CD14-positive monocyte (primary cell): ENCODE measurements around the gene PYGL. TPM values are rescaled to one million over a fixed set of nuclear protein-coding genes. Genes with fewer than 3 reads are reported as not detected.

Experiments used
- DNase-seq, 3 donors: peaks; one replicate each; pipeline ENCODE4 v3.0.0-alpha.2; 2011 to 2022
- H2AFZ ChIP-seq: 2 replicates; pipeline ENCODE4 v1.6.0; 2012; ENCODE audit warnings: mild to moderate bottlenecking, low read depth, low read length, inconsistent platforms; ENCODE audit not compliant: insufficient read depth, poor library complexity, severe bottlenecking
- H3K27ac ChIP-seq, 2 donors: 1 replicate in 1 of 2; 2 replicates in 1 of 2; pipeline ENCODE4 v1.5.1; 2012 to 2013; ENCODE audit warnings: low read length in 2 of 2, control low read depth in 1 of 2, inconsistent platforms in 1 of 2, low read depth in 1 of 2, mild to moderate bottlenecking in 1 of 2
- H3K27me3 ChIP-seq, 2 donors: one replicate each; pipeline versions ENCODE4 v1.6.0 to v1.6.1; 2011 to 2013; ENCODE audit warnings: low read length in 2 of 2; ENCODE audit not compliant: control insufficient read depth in 2 of 2, insufficient read depth in 2 of 2
- H3K36me3 ChIP-seq, 2 donors: replicated peaks in 1 of 2; 1 replicate in 1 of 2; 2 replicates in 1 of 2; pipeline versions ENCODE4 v1.5.1 to v1.6.1; 2012 to 2013; ENCODE audit warnings: low read length in 2 of 2, control low read depth in 1 of 2, inconsistent platforms in 1 of 2, mild to moderate bottlenecking in 1 of 2; ENCODE audit not compliant: insufficient read depth in 2 of 2, control insufficient read depth in 1 of 2
- H3K4me1 ChIP-seq, 2 donors: 1 replicate in 1 of 2; 2 replicates in 1 of 2; pipeline versions ENCODE4 v1.5.1 to v1.6.1; 2012 to 2013; ENCODE audit warnings: low read length in 2 of 2, control low read depth in 1 of 2, inconsistent platforms in 1 of 2, mild to moderate bottlenecking in 1 of 2, moderate library complexity in 1 of 2; ENCODE audit not compliant: insufficient read depth in 2 of 2, control insufficient read depth in 1 of 2
- H3K4me2 ChIP-seq: replicated peaks from 2 replicates; pipeline ENCODE3; 2012; ENCODE audit warnings: low read length, moderate library complexity, mild to moderate bottlenecking; ENCODE audit not compliant: poor library complexity, severe bottlenecking; ENCODE audit errors: extremely low read depth
- H3K4me3 ChIP-seq, 3 experiments: fragments of 200-600 bp in 1 of 3; sonication (generic) in 1 of 3; replicated peaks in 1 of 3; 1 replicate in 2 of 3; 2 replicates in 1 of 3; pipeline ENCODE4 v1.5.1; 2011 to 2013; ENCODE audit warnings: low read length in 3 of 3, mild to moderate bottlenecking in 3 of 3, control low read depth in 2 of 3, low read depth in 2 of 3, inconsistent platforms in 1 of 3, moderate library complexity in 1 of 3
- H3K79me2 ChIP-seq: 2 replicates; pipeline ENCODE4 v1.6.0; 2012; ENCODE audit warnings: mild to moderate bottlenecking, control low read depth, inconsistent platforms, low read length, moderate library complexity; ENCODE audit not compliant: insufficient read depth
- H3K9ac ChIP-seq: 2 replicates; pipeline ENCODE4 v1.6.0; 2017; ENCODE audit warnings: low read length, mild to moderate bottlenecking; ENCODE audit not compliant: insufficient read depth, poor library complexity, severe bottlenecking
- H3K9me3 ChIP-seq, 2 donors: replicated peaks in 1 of 2; 1 replicate in 1 of 2; 2 replicates in 1 of 2; pipeline versions ENCODE4 v1.5.1 to v1.6.1; 2012 to 2013; ENCODE audit warnings: low read length in 2 of 2, control low read depth in 1 of 2; ENCODE audit not compliant: control insufficient read depth in 1 of 2, insufficient read depth in 1 of 2
- H4K20me1 ChIP-seq: 2 replicates; pipeline ENCODE4 v1.6.0; 2012; ENCODE audit warnings: mild to moderate bottlenecking, low read length, control low read depth, moderate library complexity; ENCODE audit not compliant: insufficient read depth
- H3K27ac Mint-ChIP-seq, 7 donors: one replicate each; pipeline ENCODE4 v1.8.0; 2020; ENCODE audit warnings: mild to moderate bottlenecking in 7 of 7, mixed read lengths in 7 of 7, moderate library complexity in 6 of 7, inconsistent platforms in 2 of 7
- H3K27me3 Mint-ChIP-seq, 3 donors: one replicate each; pipeline ENCODE4 v1.8.0; 2021 to 2022; ENCODE audit warnings: low read depth in 3 of 3, mild to moderate bottlenecking in 3 of 3, mixed read lengths in 3 of 3, moderate library complexity in 3 of 3, inconsistent platforms in 1 of 3
- H3K36me3 Mint-ChIP-seq, 2 donors: one replicate each; pipeline ENCODE4 v1.8.0; 2020; ENCODE audit warnings: mixed read lengths in 2 of 2, inconsistent platforms in 1 of 2, mild to moderate bottlenecking in 1 of 2
- H3K4me1 Mint-ChIP-seq: one replicate; pipeline ENCODE4 v1.8.0; 2020; ENCODE audit warnings: mild to moderate bottlenecking, mixed read lengths
- H3K4me3 Mint-ChIP-seq, 2 donors: one replicate each; pipeline ENCODE4 v1.8.0; 2020; ENCODE audit warnings: mild to moderate bottlenecking in 2 of 2, mixed read lengths in 2 of 2, moderate library complexity in 1 of 2
- H3K9me3 Mint-ChIP-seq, 7 donors: one replicate each; pipeline ENCODE4 v1.8.0; 2020 to 2022; ENCODE audit warnings: mixed read lengths in 7 of 7, mild to moderate bottlenecking in 6 of 7, moderate library complexity in 6 of 7, inconsistent platforms in 2 of 7
- WGBS: methylation state at CpG from one replicate; pipeline ENCODE4 v1.1.5; 2013; ENCODE audit warnings: missing lambda C conversion rate; ENCODE audit not compliant: insufficient coverage; 5-methylcytosine and 5-hydroxymethylcytosine counted together
- intact Hi-C, 2 donors: fragments of 100-400 bp; cut with micrococcal nuclease; formaldehyde crosslinking; loops; one replicate each; pipeline versions ENCODE4 v1.15.0 to v1.15.1; 2023
- polyA minus RNA-seq: library from RNA; depleted of rRNA, polyadenylated mRNA; stranded (reverse); fragments of >200 nt; gene quantifications from 2 replicates; pipeline ENCODE4 v1.2.3, GENCODE V29; 2012
- polyA plus RNA-seq, 3 donors: library from polyadenylated mRNA; depleted of rRNA in 1 of 3; unstranded in 2 of 3; stranded (reverse) in 1 of 3; fragments of 300-500 nt in 2 of 3; fragments of >200 nt in 1 of 3; fragmentation: Illumina TruSeq in 2 of 3; gene quantifications; 1 replicate in 2 of 3; 2 replicates in 1 of 3; pipeline ENCODE4 v1.2.3, GENCODE V29; 2012 to 2021
- total RNA-seq, 12 experiments: library from RNA in 1 of 12; stranded (reverse) in 1 of 12; fragments of 120-200 nt in 1 of 12; gene quantifications; one replicate each; pipeline ENCODE4 v1.2.4 and lab custom pipeline; 2013 to 2026; ENCODE audit warnings: mixed read lengths in 6 of 12, inconsistent platforms in 1 of 12
- TF ChIP-seq, protein P1 (sequence below): fragments of 200-600 bp; IDR thresholded peaks from one replicate; pipeline ENCODE4 v1.8.0; 2022; ENCODE audit warnings: antibody characterized with exemption, mild to moderate bottlenecking

The PYGL gene
- 199 TPM for total RNA-seq (2013)
- 100 to 1,000 TPM; 125 to 184 (median 166) TPM for polyA plus RNA-seq
- 79.4 and 118 TPM in 2 replicates for polyA minus RNA-seq
- total RNA-seq (lab: John Stamatoyannopoulos, UW), result 17.7 to 182 (median 134) reads per million in 11 experiments

DNA sequence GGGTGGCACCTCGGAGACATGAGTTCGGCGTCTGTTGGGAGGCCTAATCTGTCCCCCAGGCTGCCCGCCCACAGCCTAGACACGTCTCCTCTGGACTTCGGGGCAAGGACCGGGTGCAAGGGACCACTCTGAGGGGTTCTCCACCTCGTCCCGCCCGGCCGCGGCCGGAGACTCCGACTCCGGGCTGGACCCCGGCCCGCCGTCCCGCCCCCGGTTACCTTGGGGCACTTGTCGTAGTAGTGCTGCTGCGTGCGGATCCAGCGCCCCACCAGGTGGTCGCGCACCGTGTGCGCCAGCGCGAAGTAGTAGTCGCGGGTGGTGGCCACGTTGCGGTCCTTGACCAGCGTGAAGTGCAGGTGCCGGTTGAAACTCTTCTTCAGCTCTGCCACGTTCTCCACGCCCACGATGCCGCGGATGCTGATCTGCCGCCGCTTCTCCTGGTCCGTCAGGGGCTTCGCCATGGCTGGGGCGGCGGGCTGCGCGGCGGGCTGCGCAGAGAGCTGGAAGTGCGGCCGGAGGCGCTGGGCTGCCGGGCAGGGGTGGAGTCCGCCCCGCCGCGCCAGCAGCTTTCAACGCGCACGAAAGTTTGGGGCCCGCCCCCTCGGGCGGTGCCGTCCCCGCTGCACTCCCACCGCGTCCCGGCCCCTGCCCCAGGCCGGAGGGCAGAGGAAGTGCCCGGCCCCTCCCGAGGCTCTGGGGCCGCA lies at the start of gene PYGL:
PYGL (minus strand) TSS at position 541 of the 704 bp plus-strand sequence; CDS start at position 461, 80 bp downstream.
- Mint-ChIP-seq H3K4me1 (peaks cover 44% of the 10 kb centered on the region), H3K4me3 (peak within 1 kb of the TSS; percentile 95 to 99), H3K27ac (peak within 1 kb of the TSS; percentile 83 to 95 (median 88)), H3K27me3 (peaks cover 0 to 1% (median 0%) of the 10 kb centered on the region in 3 donors), H3K9me3 (peaks cover 0 to 3% (median under 1%) of the 10 kb centered on the region in 7 donors), H3K36me3 (peaks cover 16 to 23% of the 10 kb centered on the region in 2 donors)
- Histone ChIP-seq H3K9ac (peak within 1 kb of the TSS; percentile 88), H3K79me2 (peaks cover 53% of the 10 kb centered on the region), H3K4me1 (peaks cover 38 to 44% of the 10 kb centered on the region in 2 donors), H3K27me3 (no peaks in the 10 kb centered on the region), H3K36me3 (peaks cover 6 to 9% of the 10 kb centered on the region in 2 donors), H2AFZ (peak within 1 kb of the TSS; percentile 96), H4K20me1 (peaks cover 3% of the 10 kb centered on the region), H3K4me3 (peak within 1 kb of the TSS; percentile 56 to 96 (median 78)), H3K27ac (peak within 1 kb of the TSS; percentile 74 to 94), H3K4me2 (peak within 1 kb of the TSS; percentile 98), H3K9me3 (no peaks in the 10 kb centered on the region)
- TF ChIP-seq, protein P1, sequence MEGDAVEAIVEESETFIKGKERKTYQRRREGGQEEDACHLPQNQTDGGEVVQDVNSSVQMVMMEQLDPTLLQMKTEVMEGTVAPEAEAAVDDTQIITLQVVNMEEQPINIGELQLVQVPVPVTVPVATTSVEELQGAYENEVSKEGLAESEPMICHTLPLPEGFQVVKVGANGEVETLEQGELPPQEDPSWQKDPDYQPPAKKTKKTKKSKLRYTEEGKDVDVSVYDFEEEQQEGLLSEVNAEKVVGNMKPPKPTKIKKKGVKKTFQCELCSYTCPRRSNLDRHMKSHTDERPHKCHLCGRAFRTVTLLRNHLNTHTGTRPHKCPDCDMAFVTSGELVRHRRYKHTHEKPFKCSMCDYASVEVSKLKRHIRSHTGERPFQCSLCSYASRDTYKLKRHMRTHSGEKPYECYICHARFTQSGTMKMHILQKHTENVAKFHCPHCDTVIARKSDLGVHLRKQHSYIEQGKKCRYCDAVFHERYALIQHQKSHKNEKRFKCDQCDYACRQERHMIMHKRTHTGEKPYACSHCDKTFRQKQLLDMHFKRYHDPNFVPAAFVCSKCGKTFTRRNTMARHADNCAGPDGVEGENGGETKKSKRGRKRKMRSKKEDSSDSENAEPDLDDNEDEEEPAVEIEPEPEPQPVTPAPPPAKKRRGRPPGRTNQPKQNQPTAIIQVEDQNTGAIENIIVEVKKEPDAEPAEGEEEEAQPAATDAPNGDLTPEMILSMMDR, result no peak
- intact Hi-C loops, result loop anchor here in 1 of 2 donors (2.0 kb wide), 1 partner anchor 15 kb away; no protein-coding TSS in a partner anchor
- under 1% methylated on average over 74 of the region's 74 CpGs for WGBS
- DNase-seq, result peak; percentile 48 to 62 (median 62)

DNA sequence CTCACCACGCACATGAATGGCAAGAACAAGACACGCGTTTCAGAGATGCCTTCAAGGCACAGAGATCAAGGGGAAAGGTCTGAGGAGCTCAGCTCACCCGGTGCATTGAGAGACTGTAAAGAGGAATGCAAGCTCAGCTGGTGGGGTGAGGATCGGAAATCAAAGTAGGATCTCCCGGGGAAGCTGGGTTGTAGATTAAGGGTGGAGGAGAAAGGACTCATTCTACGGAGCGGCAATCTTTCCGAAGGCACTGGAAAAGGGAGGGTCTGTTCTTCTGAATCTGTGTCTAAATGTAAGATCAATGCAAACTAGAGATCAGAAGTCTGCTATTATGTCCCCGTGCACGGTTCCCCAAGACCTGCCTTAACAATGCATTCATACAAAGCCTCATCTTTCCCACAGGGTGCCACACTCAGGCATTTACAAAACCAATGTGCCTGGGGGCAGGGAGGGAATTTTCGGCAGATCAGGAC lies 41.6 kb upstream of the PYGL start:
- no peak for DNase-seq
- Histone ChIP-seq H4K20me1 (no peaks in the 10 kb centered on the region), H3K27me3 (no peaks in the 10 kb centered on the region), H3K9ac (no peak overlapping the region), H2AFZ (peak overlapping the region; percentile 6), H3K4me3 (no peak overlapping the region), H3K4me2 (no peak overlapping the region), H3K27ac (no peak overlapping the region), H3K36me3 (no peaks in the 10 kb centered on the region), H3K79me2 (no peaks in the 10 kb centered on the region), H3K9me3 (no peaks in the 10 kb centered on the region), H3K4me1 (no peaks in the 10 kb centered on the region)
- TF ChIP-seq, protein P1, result no peak
- no peaks in the 10 kb centered on the region for H3K9me3 Mint-ChIP-seq
- H3K27me3 Mint-ChIP-seq, result no peaks in the 10 kb centered on the region
- no peaks in the 10 kb centered on the region for H3K4me1 Mint-ChIP-seq
- no peak overlapping the region for H3K27ac Mint-ChIP-seq
- no peaks in the 10 kb centered on the region for H3K36me3 Mint-ChIP-seq
- WGBS, result 100% methylated on average over 2 of the region's 12 CpGs
- no peak overlapping the region for H3K4me3 Mint-ChIP-seq
- intact Hi-C loops, result no loop called here
